ENCODE results near the gene SNX12.
A peak's percentile ranks its signal among the peaks of the same experiment; 100 is the strongest.

The SNX12 gene

DNA sequence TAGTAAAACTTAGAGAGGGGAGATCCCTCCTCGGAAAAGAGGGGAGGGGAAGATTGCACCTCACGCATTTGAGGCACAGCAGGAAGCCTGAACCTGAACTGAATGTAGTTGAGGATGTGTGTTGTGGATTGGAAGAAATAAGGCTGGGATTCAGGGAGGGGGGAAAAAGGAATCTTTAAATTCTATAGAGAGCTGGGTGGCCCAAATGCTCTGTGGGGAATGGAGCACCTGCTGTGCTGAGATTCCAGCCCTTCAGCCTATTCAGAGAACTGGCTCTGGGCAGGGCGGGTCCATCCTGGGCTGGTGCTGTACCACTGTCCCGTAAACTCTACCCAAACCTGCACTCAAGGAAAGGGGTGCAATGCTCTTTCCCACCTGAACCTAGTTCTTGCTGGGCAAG lies 31.6 kb upstream of the SNX12 start:
- H3K4me3 ChIP-seq (ENCODE audit: low read length): no peak overlapping the region
- TF ChIP-seq, protein P1, sequence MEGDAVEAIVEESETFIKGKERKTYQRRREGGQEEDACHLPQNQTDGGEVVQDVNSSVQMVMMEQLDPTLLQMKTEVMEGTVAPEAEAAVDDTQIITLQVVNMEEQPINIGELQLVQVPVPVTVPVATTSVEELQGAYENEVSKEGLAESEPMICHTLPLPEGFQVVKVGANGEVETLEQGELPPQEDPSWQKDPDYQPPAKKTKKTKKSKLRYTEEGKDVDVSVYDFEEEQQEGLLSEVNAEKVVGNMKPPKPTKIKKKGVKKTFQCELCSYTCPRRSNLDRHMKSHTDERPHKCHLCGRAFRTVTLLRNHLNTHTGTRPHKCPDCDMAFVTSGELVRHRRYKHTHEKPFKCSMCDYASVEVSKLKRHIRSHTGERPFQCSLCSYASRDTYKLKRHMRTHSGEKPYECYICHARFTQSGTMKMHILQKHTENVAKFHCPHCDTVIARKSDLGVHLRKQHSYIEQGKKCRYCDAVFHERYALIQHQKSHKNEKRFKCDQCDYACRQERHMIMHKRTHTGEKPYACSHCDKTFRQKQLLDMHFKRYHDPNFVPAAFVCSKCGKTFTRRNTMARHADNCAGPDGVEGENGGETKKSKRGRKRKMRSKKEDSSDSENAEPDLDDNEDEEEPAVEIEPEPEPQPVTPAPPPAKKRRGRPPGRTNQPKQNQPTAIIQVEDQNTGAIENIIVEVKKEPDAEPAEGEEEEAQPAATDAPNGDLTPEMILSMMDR (conservative IDR thresholded peaks at IDR 0.05; ENCODE audit: low read depth, low read length): no peak
- DNase-seq (ENCODE audit: low read depth): no peak

DNA sequence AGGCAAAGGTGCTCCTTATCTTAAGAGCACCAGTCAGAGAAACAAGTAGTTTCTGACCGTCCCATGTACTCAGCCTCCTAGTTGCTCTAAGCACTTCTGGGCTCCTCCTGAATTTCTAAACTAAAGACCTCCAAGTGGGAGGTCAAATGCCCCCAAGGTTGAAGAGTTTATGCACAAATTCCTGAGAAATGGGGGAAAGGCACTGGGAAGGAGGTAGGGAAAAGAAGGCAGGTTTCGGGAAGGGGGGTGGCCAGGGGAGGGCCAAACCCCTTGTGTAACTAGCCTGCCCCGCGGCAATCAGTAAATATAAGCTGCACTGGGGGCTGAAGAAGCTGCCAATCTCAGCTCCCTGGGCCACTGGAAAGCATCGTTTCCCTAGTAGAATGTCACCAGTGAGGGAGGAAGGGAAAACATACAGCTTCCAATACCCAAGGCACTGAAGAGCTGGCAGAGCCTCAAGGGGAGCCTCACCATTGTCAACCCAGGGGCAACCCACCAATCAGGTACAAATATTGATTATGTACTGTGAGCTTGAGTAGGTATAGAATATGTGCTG lies 30.9 kb upstream of the SNX12 start:
- TF ChIP-seq, protein P1 (conservative IDR thresholded peaks at IDR 0.05; ENCODE audit: low read depth, low read length): no peak
- DNase-seq (ENCODE audit: low read depth): no peak
- H3K4me3 ChIP-seq (ENCODE audit: low read length): no peak overlapping the region

DNA sequence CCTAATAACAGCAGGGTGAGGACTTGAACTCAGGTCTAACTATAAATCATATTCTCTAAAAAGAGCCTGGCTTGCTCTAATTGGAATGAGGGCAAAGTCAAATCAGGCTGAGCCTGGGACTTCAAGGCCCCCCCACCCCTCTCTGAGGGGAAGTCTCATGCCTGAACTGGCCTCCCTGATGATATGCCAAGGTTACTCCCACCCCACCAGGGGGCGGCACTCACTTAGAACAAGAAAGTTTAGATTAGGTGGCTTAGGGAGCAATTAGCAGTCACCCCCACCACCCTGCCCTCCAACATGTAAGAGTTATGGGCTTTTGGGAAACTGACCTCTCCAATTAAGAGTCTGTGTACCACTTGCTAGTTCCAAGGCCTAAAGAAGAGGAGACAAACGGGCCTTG lies 30.2 kb upstream of the SNX12 start:
- H3K4me3 ChIP-seq (ENCODE audit: low read length): no peak overlapping the region
- no peak for DNase-seq (ENCODE audit: low read depth)
- TF ChIP-seq, protein P1 (conservative IDR thresholded peaks at IDR 0.05; ENCODE audit: low read depth, low read length): peak; percentile 58

DNA sequence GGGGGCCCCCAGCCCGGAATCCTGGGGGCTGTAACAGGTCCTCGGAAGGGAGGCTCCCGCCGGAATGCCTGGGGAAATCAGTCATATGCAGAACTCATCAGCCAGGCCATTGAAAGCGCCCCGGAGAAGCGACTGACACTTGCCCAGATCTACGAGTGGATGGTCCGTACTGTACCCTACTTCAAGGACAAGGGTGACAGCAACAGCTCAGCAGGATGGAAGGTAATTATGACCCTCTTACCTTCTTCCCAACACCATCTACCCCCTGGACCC lies 28.6 kb upstream of the SNX12 start:
- TF ChIP-seq, protein P1 (conservative IDR thresholded peaks at IDR 0.05; ENCODE audit: low read depth, low read length): no peak
- no peak for DNase-seq (ENCODE audit: low read depth)
- peak overlapping the region; percentile 66 for H3K4me3 ChIP-seq (ENCODE audit: low read length)

DNA sequence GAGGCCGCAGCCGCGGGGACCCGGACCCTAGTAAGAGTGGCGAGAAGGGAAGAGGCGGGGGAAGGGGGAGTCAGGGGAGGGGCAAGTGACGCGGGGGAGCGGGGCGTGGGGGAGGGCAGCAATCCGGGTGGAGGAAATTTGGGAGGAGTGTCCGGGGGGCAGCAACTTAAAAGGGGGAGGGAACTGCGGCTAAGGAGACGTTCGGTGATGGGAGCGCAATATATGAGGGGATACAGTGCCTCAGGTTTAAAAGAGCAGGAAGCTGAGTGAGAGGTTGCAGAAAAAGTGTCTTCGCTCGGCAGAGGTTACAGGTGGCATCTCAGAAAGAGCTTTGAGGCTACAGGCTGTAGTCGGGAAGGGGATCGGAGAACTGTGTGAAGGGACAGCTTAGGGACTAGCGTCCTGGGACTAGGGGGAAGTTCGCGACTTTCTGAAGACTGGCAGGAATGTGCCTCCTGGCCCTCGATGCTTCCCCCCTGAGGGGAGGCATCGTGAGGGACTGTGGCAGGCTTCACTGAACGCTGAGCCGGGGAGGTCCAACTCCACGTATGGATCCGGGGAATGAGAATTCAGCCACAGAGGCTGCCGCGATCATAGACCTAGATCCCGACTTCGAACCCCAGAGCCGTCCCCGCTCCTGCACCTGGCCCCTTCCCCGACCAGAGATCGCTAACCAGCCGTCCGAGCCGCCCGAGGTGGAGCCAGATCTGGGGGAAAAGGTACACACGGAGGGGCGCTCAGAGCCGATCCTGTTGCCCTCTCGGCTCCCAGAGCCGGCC lies 28.0 kb upstream of the SNX12 start:
- TF ChIP-seq, protein P1 (conservative IDR thresholded peaks at IDR 0.05; ENCODE audit: low read depth, low read length): no peak
- DNase-seq (ENCODE audit: low read depth): no peak
- peak overlapping the region; percentile 66 for H3K4me3 ChIP-seq (ENCODE audit: low read length)

DNA sequence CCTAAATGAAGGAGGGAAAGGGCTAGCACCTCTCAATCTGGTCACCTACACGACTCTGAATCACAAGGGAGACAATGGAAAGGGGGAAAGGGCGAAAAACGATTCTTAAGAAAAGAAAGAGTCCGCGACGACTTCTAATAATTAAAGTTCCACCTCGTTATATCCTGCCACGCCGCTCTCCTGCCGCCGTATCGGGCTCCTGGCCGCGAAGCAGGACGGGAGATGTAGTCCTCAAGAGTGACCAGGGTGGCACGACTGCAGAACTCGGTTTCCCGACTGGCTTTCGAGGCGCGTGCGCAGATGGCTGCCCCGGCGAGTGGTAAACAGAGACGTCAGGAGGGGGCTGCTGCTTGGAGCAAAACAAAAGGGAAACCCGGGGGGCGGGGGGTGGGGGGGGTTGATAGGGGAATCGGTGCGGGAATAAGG lies 27.4 kb upstream of the SNX12 start, which contains the start of gene FOXO4:
TSS of gene FOXO4 (plus strand) at position 297 of the 426 bp plus-strand sequence. CDS start 678 bp downstream, outside the sequence.
- peak within 1 kb of the TSS; percentile 66 for H3K4me3 ChIP-seq (ENCODE audit: low read length)
- TF ChIP-seq, protein P1 (conservative IDR thresholded peaks at IDR 0.05; ENCODE audit: low read depth, low read length): no peak
- peak; percentile 34 for DNase-seq (ENCODE audit: low read depth)

DNA sequence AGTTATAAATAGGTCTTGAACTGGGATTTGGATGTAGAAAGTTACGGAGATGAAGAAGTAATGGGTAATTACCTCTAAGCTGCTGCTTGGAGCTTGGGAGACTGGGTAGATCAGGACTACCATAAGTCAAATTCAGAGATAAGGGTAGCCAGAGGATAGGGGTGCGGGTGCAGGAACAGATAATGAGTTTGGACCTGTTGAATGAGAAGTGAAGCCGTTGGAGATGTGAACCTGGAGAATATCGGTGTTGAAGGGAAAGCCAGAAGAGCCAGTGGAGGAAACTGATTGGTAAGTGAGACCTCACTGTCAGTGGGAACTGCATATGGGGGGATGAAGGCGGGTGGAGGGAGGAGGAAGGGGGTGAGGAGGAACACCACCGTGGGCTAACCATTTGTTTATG lies 26.9 kb upstream of the SNX12 start:
- peak overlapping the region; percentile 66 for H3K4me3 ChIP-seq (ENCODE audit: low read length)
- no peak for DNase-seq (ENCODE audit: low read depth)
- TF ChIP-seq, protein P1 (conservative IDR thresholded peaks at IDR 0.05; ENCODE audit: low read depth, low read length): no peak
